Measurements from ENCODE around the gene SP4.

The SP4 gene

DNA sequence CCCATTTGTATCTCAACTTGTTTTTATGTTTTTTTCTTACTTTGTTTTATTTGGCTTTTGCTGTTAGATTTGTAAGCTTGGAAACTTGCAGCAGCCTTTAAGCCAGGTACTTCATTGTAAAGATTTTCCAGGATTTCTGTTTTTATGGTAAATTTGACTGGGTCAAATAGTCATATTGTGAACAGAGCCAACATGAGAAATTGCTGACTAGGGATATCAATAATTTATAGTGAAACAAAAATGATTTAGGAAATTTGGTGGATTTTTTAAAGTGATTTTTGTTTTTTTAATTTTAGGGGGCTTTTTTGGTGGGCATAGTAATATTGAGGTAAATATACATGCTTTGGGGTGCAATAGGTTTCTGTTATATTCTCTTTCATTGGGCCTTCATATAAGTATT, 22.2 kb downstream of the SP4 start:
- H3K36me3 ChIP-seq: no peaks in the 10 kb centered on the region
- TF ChIP-seq, protein P1, sequence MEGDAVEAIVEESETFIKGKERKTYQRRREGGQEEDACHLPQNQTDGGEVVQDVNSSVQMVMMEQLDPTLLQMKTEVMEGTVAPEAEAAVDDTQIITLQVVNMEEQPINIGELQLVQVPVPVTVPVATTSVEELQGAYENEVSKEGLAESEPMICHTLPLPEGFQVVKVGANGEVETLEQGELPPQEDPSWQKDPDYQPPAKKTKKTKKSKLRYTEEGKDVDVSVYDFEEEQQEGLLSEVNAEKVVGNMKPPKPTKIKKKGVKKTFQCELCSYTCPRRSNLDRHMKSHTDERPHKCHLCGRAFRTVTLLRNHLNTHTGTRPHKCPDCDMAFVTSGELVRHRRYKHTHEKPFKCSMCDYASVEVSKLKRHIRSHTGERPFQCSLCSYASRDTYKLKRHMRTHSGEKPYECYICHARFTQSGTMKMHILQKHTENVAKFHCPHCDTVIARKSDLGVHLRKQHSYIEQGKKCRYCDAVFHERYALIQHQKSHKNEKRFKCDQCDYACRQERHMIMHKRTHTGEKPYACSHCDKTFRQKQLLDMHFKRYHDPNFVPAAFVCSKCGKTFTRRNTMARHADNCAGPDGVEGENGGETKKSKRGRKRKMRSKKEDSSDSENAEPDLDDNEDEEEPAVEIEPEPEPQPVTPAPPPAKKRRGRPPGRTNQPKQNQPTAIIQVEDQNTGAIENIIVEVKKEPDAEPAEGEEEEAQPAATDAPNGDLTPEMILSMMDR (IDR thresholded peaks at IDR 0.05): no peak
- H3K4me1 ChIP-seq: peaks cover 0 to 7% (median 0%) of the 10 kb centered on the region in 4 donors
- no peaks in the 10 kb centered on the region for H3K9me3 ChIP-seq
- no peaks in the 10 kb centered on the region for H3K27me3 ChIP-seq
- H3K27ac ChIP-seq: no peak overlapping the region
- no peak overlapping the region for H3K4me3 ChIP-seq
- DNase-seq: no peak
- intact Hi-C loops (cut with DNase I; ENCODE audit: low total_unique reads): no loop called here

DNA sequence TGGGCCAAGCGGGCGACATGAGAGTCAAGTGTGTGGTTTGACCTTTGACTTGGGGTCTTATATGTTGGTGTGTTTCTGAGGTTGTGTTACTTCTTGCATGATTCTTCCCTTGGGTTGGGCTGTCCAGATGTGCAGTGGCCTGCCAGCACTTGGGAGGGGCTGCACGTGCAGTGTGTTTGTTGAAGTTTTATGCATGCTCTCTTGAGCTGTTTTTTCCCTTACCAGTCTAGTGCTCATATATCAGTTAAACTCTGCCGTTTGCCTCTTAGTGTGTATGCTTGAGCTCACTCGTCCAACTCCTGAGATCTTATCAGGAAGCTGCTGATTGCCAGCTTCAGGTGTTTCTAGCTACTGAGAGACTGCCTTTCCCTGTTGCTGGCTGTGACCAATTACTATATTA, 23.1 kb downstream of the SP4 start:
- H3K36me3 ChIP-seq: peaks cover 0 to 5% (median 4%) of the 10 kb centered on the region in 3 donors
- H3K9me3 ChIP-seq: no peaks in the 10 kb centered on the region
- H3K27me3 ChIP-seq: no peaks in the 10 kb centered on the region
- no peak overlapping the region for H3K27ac ChIP-seq
- DNase-seq: no peak
- intact Hi-C loops (cut with DNase I; ENCODE audit: low total_unique reads): no loop called here
- peaks cover 0 to 7% (median 0%) of the 10 kb centered on the region in 4 donors for H3K4me1 ChIP-seq
- H3K4me3 ChIP-seq: no peak overlapping the region
- TF ChIP-seq, protein P1 (IDR thresholded peaks at IDR 0.05): no peak

DNA sequence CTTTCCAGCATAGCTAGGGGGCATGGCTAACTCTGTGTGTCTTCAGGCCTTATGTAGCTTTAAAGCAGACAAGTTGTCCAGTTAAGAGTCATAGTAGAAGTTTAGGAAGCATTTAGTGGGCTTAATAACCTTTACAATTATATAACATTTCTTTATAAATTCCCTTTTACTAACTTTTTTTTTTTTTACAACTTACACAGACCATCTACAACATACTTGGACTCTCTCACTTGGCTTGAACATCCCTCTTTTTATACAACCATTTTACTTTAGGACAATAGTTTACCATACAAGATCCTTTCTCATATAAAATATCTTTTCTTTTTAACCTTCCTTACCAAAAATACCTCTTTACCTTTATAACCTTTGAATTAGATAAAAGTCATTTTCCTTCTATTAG, 26.3 kb downstream of the SP4 start:
- TF ChIP-seq, protein P1 (IDR thresholded peaks at IDR 0.05): no peak
- H3K27ac ChIP-seq: no peak overlapping the region
- no peak for DNase-seq
- no peaks in the 10 kb centered on the region for H3K27me3 ChIP-seq
- H3K4me3 ChIP-seq: no peak overlapping the region
- intact Hi-C loops (cut with DNase I; ENCODE audit: low total_unique reads): no loop called here
- peaks cover 0 to 12% (median 5%) of the 10 kb centered on the region in 4 donors for H3K4me1 ChIP-seq
- peaks cover 0 to 10% (median 9%) of the 10 kb centered on the region in 3 donors for H3K36me3 ChIP-seq
- no peaks in the 10 kb centered on the region for H3K9me3 ChIP-seq

DNA sequence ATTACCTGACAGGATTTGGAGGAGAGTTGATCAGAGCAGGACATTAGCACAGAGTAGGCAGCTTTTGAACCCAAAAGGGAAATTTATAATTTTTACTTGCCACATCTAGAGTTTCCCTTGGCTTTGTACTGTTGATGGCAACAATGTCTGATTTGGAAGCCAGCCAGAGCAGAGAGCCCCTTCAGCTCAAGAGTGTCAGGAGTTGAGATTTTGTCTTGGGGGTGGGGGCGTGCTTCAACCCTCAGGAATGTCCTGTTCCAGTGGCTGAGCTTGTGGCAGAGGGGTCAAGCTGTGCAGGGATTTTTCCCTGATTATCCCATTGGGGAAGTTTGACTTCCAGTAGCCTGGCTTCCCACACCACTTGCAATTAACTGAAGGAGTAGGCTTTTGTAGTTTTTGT, 27.0 kb downstream of the SP4 start:
- intact Hi-C loops (cut with DNase I; ENCODE audit: low total_unique reads): no loop called here
- no peaks in the 10 kb centered on the region for H3K27me3 ChIP-seq
- no peaks in the 10 kb centered on the region for H3K9me3 ChIP-seq
- H3K4me1 ChIP-seq: peaks cover 0 to 13% (median 5%) of the 10 kb centered on the region in 4 donors
- peaks cover 0 to 10% (median 9%) of the 10 kb centered on the region in 3 donors for H3K36me3 ChIP-seq
- H3K27ac ChIP-seq: no peak overlapping the region
- TF ChIP-seq, protein P1 (IDR thresholded peaks at IDR 0.05): no peak
- H3K4me3 ChIP-seq: no peak overlapping the region
- DNase-seq: no peak

DNA sequence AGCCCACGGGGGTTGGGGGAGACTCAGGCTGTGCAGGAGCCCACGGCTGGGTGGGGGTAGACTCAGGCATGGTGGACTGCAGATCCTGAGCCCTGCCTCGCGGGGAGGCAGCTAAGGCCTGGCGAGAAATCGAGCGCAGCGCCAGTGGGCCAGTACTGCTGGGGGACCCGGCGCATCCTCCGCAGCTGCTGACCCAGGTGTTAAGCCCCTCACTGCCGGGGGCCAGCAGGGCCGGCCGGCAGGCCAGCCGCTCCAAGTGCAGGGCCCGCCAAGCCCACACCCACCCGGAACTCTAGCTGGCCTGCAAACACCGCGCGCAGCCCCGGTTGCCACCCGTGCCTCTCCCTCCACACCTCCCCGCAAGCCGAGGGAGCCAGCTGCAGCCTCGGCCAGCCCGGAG, 33.4 kb downstream of the SP4 start:
- Histone ChIP-seq H3K9me3 (no peaks in the 10 kb centered on the region), H3K36me3 (peaks cover 0 to 15% (median 9%) of the 10 kb centered on the region in 3 donors), H3K27me3 (no peaks in the 10 kb centered on the region), H3K27ac (no peak overlapping the region), H3K4me3 (no peak overlapping the region), H3K4me1 (peaks cover 0 to 13% (median 5%) of the 10 kb centered on the region in 4 donors)
- intact Hi-C loops (cut with DNase I; ENCODE audit: low total_unique reads): no loop called here
- no peak for DNase-seq
- TF ChIP-seq, protein P1 (IDR thresholded peaks at IDR 0.05): no peak

DNA sequence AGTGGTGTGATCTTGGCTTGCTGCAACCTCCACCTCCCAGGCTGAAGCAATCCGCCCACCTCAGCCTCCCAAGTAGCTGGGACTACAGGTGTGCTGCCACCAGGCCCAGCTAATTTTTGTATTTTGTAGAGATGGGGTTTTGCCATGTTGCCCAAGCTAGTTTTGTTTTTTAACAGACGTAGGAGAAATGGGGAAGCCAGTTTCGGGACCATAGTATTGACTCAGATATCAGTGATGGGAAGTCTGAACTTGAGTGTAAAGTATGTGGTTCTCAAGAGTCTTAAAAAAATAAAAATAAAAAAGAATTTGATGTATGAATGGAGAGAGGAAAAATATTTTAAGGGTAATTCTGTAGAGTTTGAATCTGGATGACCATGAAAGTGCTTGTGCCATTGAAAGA, 34.2 kb downstream of the SP4 start:
- TF ChIP-seq, protein P1 (IDR thresholded peaks at IDR 0.05): no peak
- H3K27ac ChIP-seq: no peak overlapping the region
- H3K27me3 ChIP-seq: no peaks in the 10 kb centered on the region
- H3K36me3 ChIP-seq: peaks cover 0 to 14% (median 7%) of the 10 kb centered on the region in 3 donors
- intact Hi-C loops (cut with DNase I; ENCODE audit: low total_unique reads): no loop called here
- no peaks in the 10 kb centered on the region for H3K9me3 ChIP-seq
- no peak for DNase-seq
- H3K4me1 ChIP-seq: peaks cover 0 to 13% (median 5%) of the 10 kb centered on the region in 4 donors
- no peak overlapping the region for H3K4me3 ChIP-seq
